MM.1S (cell line): ENCODE data around the gene GOLGA6A.

Experiments
- DNase-seq: peaks from one replicate; pipeline ENCODE4 v3.0.0-alpha.2; 2015
- H2AFZ ChIP-seq: fragments of 300-600 bp; sonication (generic); 2 replicates; pipeline ENCODE4 v1.6.0; 2016; ENCODE audit warnings: antibody characterized with exemption, low read length
- H3F3A ChIP-seq: fragments of 300-600 bp; sonication (generic); 2 replicates; pipeline ENCODE4 v1.6.1; 2016; ENCODE audit warnings: mild to moderate bottlenecking, antibody characterized with exemption, low read length, moderate library complexity, mixed read lengths; ENCODE audit not compliant: insufficient read depth
- H3K27ac ChIP-seq: fragments of 300-600 bp; sonication (generic); 2 replicates; pipeline ENCODE4 v1.5.1; 2016; ENCODE audit warnings: mild to moderate bottlenecking, low read length
- H3K27me3 ChIP-seq: fragments of 300-600 bp; sonication (generic); replicated peaks from 2 replicates; pipeline ENCODE4 v1.6.0; 2016; ENCODE audit warnings: low read length; ENCODE audit not compliant: insufficient read depth
- H3K36me3 ChIP-seq: fragments of 300-600 bp; sonication (generic); replicated peaks from 2 replicates; pipeline ENCODE4 v1.6.1; 2016; ENCODE audit warnings: mild to moderate bottlenecking, low read length, mixed read lengths; ENCODE audit not compliant: insufficient read depth
- H3K4me1 ChIP-seq: fragments of 300-600 bp; sonication (generic); 2 replicates; pipeline ENCODE4 v1.6.1; 2016; ENCODE audit warnings: low read length, mixed read lengths
- H3K4me2 ChIP-seq: fragments of 300-600 bp; sonication (generic); 2 replicates; pipeline ENCODE4 v1.6.0; 2016; ENCODE audit warnings: low read depth, low read length
- H3K4me3 ChIP-seq: fragments of 300-600 bp; sonication (generic); 2 replicates; pipeline ENCODE4 v1.5.1; 2016; ENCODE audit warnings: low read length, mixed read lengths
- H3K79me2 ChIP-seq: fragments of 300-600 bp; sonication (generic); 2 replicates; pipeline ENCODE4 v1.6.1; 2016; ENCODE audit warnings: mixed run types, low read length, mixed read lengths
- H3K9ac ChIP-seq: fragments of 300-600 bp; sonication (generic); 2 replicates; pipeline ENCODE4 v1.6.1; 2016; ENCODE audit warnings: low read length, mixed read lengths
- H3K9me2 ChIP-seq: fragments of 300-600 bp; sonication (generic); replicated peaks from 2 replicates; pipeline ENCODE4 v1.6.1; 2016; ENCODE audit warnings: mild to moderate bottlenecking, low read length, mixed read lengths; ENCODE audit not compliant: insufficient read depth
- H3K9me3 ChIP-seq: fragments of 300-600 bp; sonication (generic); replicated peaks from 2 replicates; pipeline ENCODE4 v1.6.1; 2016; ENCODE audit warnings: mild to moderate bottlenecking, low read length, mixed read lengths; ENCODE audit not compliant: insufficient read depth
- H4K20me1 ChIP-seq: fragments of 300-600 bp; sonication (generic); 2 replicates; pipeline ENCODE4 v1.6.1; 2016; ENCODE audit warnings: mild to moderate bottlenecking, low read length, moderate library complexity, mixed read lengths; ENCODE audit not compliant: insufficient read depth
- EZH2 ChIP-seq: fragments of 300-600 bp; sonication (generic); optimal IDR thresholded peaks from 2 replicates; pipeline ENCODE3; 2017; ENCODE audit warnings: low read depth, mild to moderate bottlenecking, antibody characterized with exemption, low read length, mixed read lengths
- EZH2phosphoT487 ChIP-seq: fragments of 300-600 bp; sonication (generic); IDR thresholded peaks from 2 replicates; pipeline ENCODE4 v1.6.1; 2018; ENCODE audit warnings: antibody characterized with exemption, low read length
- TF ChIP-seq, protein P1 (sequence below): fragments of 300-600 bp; sonication (generic); IDR thresholded peaks from 2 replicates; pipeline ENCODE4 v1.5.1; 2016; ENCODE audit warnings: antibody characterized with exemption, low read length, mixed read lengths

GOLGA6A gene

DNA sequence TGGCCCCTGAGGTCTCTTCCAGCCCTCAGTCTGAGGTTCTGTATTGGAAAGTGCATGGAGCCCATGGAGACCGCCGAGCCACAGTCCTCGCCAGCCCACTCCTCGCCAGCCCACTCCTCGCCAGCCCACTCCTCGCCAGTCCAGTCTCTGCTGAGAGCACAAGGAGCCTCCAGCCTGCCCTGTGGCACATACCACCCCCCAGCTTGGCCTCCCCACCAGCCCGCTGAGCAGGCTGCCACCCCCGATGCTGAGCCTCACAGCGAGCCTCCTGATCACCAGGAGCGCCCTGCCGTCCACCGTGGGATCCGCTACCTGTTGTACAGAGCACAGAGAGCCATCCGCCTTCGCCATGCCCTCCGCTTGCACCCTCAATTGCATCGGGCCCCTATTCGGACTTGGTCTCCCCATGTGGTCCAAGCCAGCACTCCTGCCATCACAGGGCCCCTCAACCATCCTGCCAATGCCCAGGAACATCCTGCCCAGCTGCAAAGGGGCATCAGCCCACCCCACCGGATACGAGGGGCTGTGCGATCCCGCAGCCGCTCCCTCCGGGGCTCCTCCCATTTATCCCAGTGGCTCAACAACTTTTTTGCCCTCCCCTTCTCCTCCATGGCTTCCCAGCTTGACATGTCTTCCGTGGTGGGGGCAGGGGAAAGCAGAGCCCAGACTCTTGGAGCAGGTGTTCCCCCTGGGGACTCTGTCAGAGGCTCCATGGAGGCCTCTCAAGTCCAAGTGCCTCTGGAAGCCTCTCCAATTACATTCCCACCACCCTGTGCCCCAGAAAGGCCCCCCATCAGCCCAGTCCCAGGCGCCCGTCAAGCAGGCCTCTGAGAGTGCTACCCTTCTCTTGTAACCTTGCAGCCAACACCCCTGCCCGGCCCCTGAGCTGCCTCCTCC is 47.0 kb downstream of the GOLGA6A start:
- Histone ChIP-seq H3K27ac (no peak overlapping the region), H3K4me2 (no peak overlapping the region), H2AFZ (no peak overlapping the region), H3K9ac (no peak overlapping the region), H3F3A (no peaks in the 10 kb centered on the region), H3K79me2 (no peaks in the 10 kb centered on the region), H3K36me3 (no peaks in the 10 kb centered on the region), H3K4me1 (no peaks in the 10 kb centered on the region), H4K20me1 (no peaks in the 10 kb centered on the region), H3K4me3 (no peak overlapping the region), H3K9me2 (no peaks in the 10 kb centered on the region), H3K9me3 (no peaks in the 10 kb centered on the region), H3K27me3 (no peaks in the 10 kb centered on the region)
- TF ChIP-seq, protein P1, sequence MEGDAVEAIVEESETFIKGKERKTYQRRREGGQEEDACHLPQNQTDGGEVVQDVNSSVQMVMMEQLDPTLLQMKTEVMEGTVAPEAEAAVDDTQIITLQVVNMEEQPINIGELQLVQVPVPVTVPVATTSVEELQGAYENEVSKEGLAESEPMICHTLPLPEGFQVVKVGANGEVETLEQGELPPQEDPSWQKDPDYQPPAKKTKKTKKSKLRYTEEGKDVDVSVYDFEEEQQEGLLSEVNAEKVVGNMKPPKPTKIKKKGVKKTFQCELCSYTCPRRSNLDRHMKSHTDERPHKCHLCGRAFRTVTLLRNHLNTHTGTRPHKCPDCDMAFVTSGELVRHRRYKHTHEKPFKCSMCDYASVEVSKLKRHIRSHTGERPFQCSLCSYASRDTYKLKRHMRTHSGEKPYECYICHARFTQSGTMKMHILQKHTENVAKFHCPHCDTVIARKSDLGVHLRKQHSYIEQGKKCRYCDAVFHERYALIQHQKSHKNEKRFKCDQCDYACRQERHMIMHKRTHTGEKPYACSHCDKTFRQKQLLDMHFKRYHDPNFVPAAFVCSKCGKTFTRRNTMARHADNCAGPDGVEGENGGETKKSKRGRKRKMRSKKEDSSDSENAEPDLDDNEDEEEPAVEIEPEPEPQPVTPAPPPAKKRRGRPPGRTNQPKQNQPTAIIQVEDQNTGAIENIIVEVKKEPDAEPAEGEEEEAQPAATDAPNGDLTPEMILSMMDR: no peak
- no peak for TF ChIP-seq EZH2phosphoT487
- TF ChIP-seq EZH2: no peak
- DNase-seq: no peak

DNA sequence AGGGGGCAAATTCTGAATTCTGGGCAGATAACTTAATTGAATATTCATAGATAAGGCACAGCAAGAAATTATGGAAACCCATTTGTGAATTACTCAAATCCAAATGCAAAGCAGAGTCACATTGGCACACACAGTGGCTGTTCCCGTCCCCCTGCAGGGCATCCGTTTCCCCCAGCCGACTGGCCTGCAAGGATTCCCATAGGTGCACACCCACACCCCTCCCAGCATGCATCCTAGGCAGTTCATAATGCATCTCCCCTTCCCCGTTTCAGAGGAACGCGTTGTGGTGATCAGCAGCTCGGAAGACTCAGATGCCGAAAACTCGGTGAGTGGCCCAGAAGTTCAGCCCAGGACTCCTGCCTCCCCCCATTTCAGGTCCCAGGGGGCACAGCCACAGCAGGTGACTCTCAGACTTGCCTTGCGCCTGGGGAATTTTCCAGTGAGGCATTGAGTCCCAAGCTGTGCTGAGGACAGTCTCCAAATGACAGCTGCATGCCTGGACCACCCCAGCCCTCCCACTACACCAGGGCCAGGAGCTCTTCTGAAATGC is 48.1 kb downstream of the GOLGA6A start:
- H3K4me2 ChIP-seq: no peak overlapping the region
- DNase-seq: no peak
- H3F3A ChIP-seq: no peaks in the 10 kb centered on the region
- no peak overlapping the region for H3K9ac ChIP-seq
- no peaks in the 10 kb centered on the region for H3K9me2 ChIP-seq
- no peaks in the 10 kb centered on the region for H3K27me3 ChIP-seq
- H3K27ac ChIP-seq: no peak overlapping the region
- H3K36me3 ChIP-seq: no peaks in the 10 kb centered on the region
- no peaks in the 10 kb centered on the region for H3K4me1 ChIP-seq
- H3K9me3 ChIP-seq: no peaks in the 10 kb centered on the region
- H2AFZ ChIP-seq: no peak overlapping the region
- no peak for TF ChIP-seq EZH2
- TF ChIP-seq, protein P1: no peak
- no peak for TF ChIP-seq EZH2phosphoT487
- no peak overlapping the region for H3K4me3 ChIP-seq
- no peaks in the 10 kb centered on the region for H4K20me1 ChIP-seq
- H3K79me2 ChIP-seq: no peaks in the 10 kb centered on the region

DNA sequence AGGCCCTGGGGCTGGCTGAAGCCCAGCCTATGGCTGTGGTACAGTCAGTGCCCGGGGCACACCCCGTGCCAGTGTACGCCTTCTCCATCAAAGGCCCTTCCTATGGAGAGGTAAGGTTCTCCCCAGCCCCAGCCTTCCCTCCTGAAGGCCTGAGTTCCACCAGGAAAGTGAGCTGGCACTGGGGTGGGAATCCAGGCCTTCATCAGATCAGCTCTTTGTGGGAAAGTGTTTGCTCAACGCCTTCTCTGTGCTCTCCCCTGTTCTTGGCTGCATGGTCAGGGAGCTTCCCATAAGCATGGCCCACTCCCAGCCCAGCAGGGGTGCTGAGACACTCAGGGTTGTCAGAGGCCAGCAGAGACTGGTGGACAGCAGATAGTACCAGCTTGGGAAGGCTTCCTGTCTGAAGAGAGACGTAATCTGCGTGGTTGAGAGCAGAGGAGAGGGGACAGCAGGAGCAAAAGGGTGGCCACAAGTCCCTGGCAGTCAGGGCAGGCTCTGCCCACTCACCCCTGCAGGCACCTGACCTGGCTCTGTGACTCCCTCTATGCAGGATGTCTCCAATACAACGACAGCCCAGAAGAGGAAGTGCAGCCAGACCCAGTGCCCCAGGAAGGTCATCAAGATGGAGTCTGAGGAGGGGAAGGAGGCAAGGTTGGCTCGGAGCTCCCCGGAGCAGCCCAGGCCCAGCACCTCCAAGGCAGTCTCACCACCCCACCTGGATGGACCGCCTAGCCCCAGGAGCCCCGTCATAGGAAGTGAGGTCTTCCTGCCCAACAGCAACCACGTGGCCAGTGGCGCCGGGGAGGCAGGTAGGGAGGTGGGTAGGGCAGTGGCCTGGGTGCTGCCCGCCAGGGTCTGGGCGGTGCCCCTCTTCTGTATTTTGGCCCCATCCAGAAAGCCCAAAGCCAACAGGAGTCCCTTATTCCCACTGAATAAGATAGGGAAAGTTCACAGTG is 49.5 kb downstream of the GOLGA6A start:
- H3K4me1 ChIP-seq: no peaks in the 10 kb centered on the region
- TF ChIP-seq, protein P1: no peak
- TF ChIP-seq EZH2phosphoT487 (no peak), EZH2 (no peak)
- H3K36me3 ChIP-seq: no peaks in the 10 kb centered on the region
- no peaks in the 10 kb centered on the region for H3K9me2 ChIP-seq
- H4K20me1 ChIP-seq: no peaks in the 10 kb centered on the region
- H3K9ac ChIP-seq: no peak overlapping the region
- DNase-seq: no peak
- H3K4me2 ChIP-seq: no peak overlapping the region
- H3K27me3 ChIP-seq: no peaks in the 10 kb centered on the region
- no peaks in the 10 kb centered on the region for H3K9me3 ChIP-seq
- no peak overlapping the region for H2AFZ ChIP-seq
- no peak overlapping the region for H3K4me3 ChIP-seq
- no peaks in the 10 kb centered on the region for H3K79me2 ChIP-seq
- H3K27ac ChIP-seq: no peak overlapping the region
- H3F3A ChIP-seq: no peaks in the 10 kb centered on the region
